Measurements from ENCODE around the gene GSE1.

GSE1 gene

DNA sequence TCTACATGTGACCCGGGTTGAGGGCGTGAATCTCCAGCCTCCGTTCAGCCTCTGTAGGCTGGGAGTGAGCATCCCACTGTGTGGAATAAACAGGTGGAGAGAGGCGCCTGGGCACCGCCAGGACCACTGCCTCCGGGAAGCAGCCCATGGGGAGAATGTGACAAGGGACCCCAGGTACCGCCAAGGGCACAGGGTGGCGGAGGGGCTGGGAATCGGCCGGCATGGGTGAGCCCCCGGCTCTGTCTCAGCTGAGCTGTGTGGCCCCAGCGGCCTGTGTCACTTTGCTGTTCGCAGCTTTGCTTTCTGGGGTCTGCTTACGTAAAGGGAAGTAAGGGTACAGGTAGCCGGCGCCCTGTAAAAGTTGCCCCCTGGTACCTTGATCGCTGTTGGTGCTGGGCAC, 11.5 kb downstream of the GSE1 start:
- TF ChIP-seq POLR2AphosphoS5 (IDR thresholded peaks at IDR 0.05; ENCODE audit: low read depth) (no peak), GABPA (IDR thresholded peaks at IDR 0.05; ENCODE audit: low read depth) (no peak), SPI1 (IDR thresholded peaks at IDR 0.05; ENCODE audit: borderline replicate concordance, low read depth) (no peak)
- TF ChIP-seq, protein P1, sequence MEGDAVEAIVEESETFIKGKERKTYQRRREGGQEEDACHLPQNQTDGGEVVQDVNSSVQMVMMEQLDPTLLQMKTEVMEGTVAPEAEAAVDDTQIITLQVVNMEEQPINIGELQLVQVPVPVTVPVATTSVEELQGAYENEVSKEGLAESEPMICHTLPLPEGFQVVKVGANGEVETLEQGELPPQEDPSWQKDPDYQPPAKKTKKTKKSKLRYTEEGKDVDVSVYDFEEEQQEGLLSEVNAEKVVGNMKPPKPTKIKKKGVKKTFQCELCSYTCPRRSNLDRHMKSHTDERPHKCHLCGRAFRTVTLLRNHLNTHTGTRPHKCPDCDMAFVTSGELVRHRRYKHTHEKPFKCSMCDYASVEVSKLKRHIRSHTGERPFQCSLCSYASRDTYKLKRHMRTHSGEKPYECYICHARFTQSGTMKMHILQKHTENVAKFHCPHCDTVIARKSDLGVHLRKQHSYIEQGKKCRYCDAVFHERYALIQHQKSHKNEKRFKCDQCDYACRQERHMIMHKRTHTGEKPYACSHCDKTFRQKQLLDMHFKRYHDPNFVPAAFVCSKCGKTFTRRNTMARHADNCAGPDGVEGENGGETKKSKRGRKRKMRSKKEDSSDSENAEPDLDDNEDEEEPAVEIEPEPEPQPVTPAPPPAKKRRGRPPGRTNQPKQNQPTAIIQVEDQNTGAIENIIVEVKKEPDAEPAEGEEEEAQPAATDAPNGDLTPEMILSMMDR (IDR thresholded peaks at IDR 0.05; ENCODE audit: insufficient read depth, low read length) = no peak
- TF ChIP-seq, protein P2, sequence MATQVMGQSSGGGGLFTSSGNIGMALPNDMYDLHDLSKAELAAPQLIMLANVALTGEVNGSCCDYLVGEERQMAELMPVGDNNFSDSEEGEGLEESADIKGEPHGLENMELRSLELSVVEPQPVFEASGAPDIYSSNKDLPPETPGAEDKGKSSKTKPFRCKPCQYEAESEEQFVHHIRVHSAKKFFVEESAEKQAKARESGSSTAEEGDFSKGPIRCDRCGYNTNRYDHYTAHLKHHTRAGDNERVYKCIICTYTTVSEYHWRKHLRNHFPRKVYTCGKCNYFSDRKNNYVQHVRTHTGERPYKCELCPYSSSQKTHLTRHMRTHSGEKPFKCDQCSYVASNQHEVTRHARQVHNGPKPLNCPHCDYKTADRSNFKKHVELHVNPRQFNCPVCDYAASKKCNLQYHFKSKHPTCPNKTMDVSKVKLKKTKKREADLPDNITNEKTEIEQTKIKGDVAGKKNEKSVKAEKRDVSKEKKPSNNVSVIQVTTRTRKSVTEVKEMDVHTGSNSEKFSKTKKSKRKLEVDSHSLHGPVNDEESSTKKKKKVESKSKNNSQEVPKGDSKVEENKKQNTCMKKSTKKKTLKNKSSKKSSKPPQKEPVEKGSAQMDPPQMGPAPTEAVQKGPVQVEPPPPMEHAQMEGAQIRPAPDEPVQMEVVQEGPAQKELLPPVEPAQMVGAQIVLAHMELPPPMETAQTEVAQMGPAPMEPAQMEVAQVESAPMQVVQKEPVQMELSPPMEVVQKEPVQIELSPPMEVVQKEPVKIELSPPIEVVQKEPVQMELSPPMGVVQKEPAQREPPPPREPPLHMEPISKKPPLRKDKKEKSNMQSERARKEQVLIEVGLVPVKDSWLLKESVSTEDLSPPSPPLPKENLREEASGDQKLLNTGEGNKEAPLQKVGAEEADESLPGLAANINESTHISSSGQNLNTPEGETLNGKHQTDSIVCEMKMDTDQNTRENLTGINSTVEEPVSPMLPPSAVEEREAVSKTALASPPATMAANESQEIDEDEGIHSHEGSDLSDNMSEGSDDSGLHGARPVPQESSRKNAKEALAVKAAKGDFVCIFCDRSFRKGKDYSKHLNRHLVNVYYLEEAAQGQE (IDR thresholded peaks at IDR 0.05; ENCODE audit: insufficient replicate concordance, low read depth) = no peak
- H3K27ac ChIP-seq (replicated peaks) = no peak overlapping the region
- no peak overlapping the region for H3K4me3 ChIP-seq (replicated peaks; ENCODE audit: insufficient read depth, low read length)
- no peaks in the 10 kb centered on the region for H3K27me3 ChIP-seq (ENCODE audit: insufficient read depth, poor library complexity, severe bottlenecking)
- no peak for DNase-seq (ENCODE audit: low read depth in 1 of 2, low spot score in 1 of 2)

DNA sequence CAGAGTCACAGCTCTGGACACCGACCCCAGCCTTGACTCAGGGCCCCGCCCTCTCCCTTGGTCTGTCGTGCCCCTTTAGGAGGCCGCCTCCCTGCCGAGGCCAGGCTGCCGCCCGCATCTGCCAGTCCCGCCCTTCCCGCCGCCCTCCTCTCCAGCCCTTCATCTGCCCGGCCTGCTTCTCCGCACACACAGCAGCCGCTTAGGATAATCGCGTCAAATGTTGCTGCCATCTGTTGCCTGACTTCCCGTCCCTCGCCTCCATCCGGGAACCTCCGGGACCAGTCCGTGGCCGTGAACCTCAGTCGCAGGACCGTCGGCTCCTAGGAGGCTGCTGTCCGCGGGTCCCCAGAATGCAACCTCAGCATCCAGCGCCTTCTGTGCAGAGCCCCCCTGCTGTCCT, 11.9 kb downstream of the GSE1 start:
- Histone ChIP-seq H3K27ac (replicated peaks) (no peak overlapping the region), H3K27me3 (ENCODE audit: insufficient read depth, poor library complexity, severe bottlenecking) (no peaks in the 10 kb centered on the region), H3K4me3 (replicated peaks; ENCODE audit: insufficient read depth, low read length) (no peak overlapping the region)
- TF ChIP-seq SPI1 (IDR thresholded peaks at IDR 0.05; ENCODE audit: borderline replicate concordance, low read depth) = no peak
- TF ChIP-seq, protein P2 (IDR thresholded peaks at IDR 0.05; ENCODE audit: insufficient replicate concordance, low read depth) = no peak
- no peak for TF ChIP-seq GABPA (IDR thresholded peaks at IDR 0.05; ENCODE audit: low read depth)
- TF ChIP-seq, protein P1 (IDR thresholded peaks at IDR 0.05; ENCODE audit: insufficient read depth, low read length) = no peak
- TF ChIP-seq POLR2AphosphoS5 (IDR thresholded peaks at IDR 0.05; ENCODE audit: low read depth) = no peak
- no peak for DNase-seq (ENCODE audit: low read depth in 1 of 2, low spot score in 1 of 2)

DNA sequence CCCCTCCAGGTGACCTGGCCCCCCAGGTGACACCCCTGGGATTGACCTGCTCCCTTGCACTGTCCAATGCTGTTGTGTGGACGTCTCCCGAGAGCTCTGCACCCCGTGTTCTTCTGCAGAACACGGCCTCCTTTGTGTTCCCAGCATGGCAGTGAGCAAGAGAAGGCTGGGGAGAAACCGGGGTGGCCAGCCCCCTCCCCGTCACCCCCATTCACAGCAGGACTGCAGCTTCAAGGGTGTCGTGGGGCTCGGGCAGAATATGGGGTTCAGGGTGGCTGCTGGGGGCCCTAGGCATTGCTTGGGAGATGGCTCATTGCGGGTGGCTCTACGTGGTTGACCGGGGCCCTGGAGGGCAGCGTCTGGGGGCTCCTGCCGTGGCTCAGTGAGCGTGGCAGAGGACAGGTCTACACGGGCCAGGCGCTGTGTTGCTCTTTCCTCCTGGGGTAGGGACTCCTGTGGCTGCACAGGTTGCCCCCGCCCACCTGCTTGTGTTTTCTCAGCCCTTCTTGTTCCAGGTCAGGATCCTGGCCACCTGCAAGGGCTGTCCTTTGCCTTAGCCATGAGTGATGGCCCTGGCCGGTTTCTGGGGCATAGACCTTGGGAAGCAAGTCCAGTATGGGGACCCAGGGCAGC, 12.5 kb downstream of the GSE1 start:
- Histone ChIP-seq H3K4me3 (replicated peaks; ENCODE audit: insufficient read depth, low read length) (no peak overlapping the region), H3K27ac (replicated peaks) (no peak overlapping the region)
- DNase-seq (ENCODE audit: low read depth in 1 of 2, low spot score in 1 of 2) = no peak

More for the DNA sequence above, 12.5 kb downstream of the GSE1 start:
- TF ChIP-seq, protein P2 (IDR thresholded peaks at IDR 0.05; ENCODE audit: insufficient replicate concordance, low read depth) = no peak
- TF ChIP-seq SPI1 (IDR thresholded peaks at IDR 0.05; ENCODE audit: borderline replicate concordance, low read depth) = no peak
- TF ChIP-seq, protein P1 (IDR thresholded peaks at IDR 0.05; ENCODE audit: insufficient read depth, low read length) = no peak
- no peak for TF ChIP-seq POLR2AphosphoS5 (IDR thresholded peaks at IDR 0.05; ENCODE audit: low read depth)
- no peak for TF ChIP-seq GABPA (IDR thresholded peaks at IDR 0.05; ENCODE audit: low read depth)
- H3K27me3 ChIP-seq (ENCODE audit: insufficient read depth, poor library complexity, severe bottlenecking) = no peaks in the 10 kb centered on the region

All from HL-60 (cell line).